Measurements from ENCODE around the gene IL16.

DNA sequence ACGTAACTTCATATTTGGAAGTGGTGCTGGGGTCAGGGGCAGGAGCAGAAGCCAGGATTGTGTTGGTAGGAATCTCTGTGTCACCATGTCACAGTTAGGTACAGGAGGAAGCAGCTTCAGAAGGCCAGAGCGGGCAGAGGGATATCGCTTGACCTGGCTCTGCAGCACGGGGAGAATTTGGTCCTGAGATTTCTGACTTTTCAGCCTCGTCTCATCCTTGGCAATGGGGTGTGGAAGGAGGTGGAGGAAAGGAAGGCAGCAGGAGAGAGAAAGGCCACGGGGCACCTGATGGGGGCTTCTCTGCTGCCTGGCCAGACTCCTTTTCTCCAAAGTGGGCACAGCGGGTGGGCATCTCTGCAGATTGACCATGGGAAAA, 564 bp downstream of the IL16 start:
- TF ChIP-seq CHD2 (IDR thresholded peaks at IDR 0.05; ENCODE audit: low read length, partially characterized antibody) (no peak), CTCF (IDR thresholded peaks at IDR 0.05) (no peak), POLR2AphosphoS2 (conservative IDR thresholded peaks at IDR 0.05; ENCODE audit: low read length) (no peak), SREBF2 (IDR thresholded peaks at IDR 0.05) (no peak)
- TF ChIP-seq, protein P1, sequence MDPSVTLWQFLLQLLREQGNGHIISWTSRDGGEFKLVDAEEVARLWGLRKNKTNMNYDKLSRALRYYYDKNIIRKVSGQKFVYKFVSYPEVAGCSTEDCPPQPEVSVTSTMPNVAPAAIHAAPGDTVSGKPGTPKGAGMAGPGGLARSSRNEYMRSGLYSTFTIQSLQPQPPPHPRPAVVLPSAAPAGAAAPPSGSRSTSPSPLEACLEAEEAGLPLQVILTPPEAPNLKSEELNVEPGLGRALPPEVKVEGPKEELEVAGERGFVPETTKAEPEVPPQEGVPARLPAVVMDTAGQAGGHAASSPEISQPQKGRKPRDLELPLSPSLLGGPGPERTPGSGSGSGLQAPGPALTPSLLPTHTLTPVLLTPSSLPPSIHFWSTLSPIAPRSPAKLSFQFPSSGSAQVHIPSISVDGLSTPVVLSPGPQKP (IDR thresholded peaks at IDR 0.05; ENCODE audit: low read depth, low read length) = no peak
- TF ChIP-seq, protein P2, sequence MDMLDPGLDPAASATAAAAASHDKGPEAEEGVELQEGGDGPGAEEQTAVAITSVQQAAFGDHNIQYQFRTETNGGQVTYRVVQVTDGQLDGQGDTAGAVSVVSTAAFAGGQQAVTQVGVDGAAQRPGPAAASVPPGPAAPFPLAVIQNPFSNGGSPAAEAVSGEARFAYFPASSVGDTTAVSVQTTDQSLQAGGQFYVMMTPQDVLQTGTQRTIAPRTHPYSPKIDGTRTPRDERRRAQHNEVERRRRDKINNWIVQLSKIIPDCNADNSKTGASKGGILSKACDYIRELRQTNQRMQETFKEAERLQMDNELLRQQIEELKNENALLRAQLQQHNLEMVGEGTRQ (IDR thresholded peaks at IDR 0.05) = no peak
